ENCODE results near the gene ANKK1.

ANKK1 gene

GRCh38 chr11:113376156-113376555 is 11.4 kb upstream of the ANKK1 start:
- no peak for DNase-seq (ENCODE audit: low read depth in 4 of 4, low spot score in 1 of 4)

- no peak for DNase-seq (ENCODE audit: low read depth in 4 of 4, low spot score in 1 of 4)
These were observed 9.7 kb upstream of the ANKK1 start for GRCh38 chr11:113377681-113378412.

- no peak for DNase-seq (ENCODE audit: low read depth in 4 of 4, low spot score in 1 of 4)
These were observed 8.9 kb upstream of the ANKK1 start for GRCh38 chr11:113378692-113379091.

GRCh38 chr11:113382121-113382520 is 5.5 kb upstream of the ANKK1 start:
- no peak for DNase-seq (ENCODE audit: low read depth in 4 of 4, low spot score in 1 of 4)

GRCh38 chr11:113384551-113384950 is 3.0 kb upstream of the ANKK1 start:
- no peak for DNase-seq (ENCODE audit: low read depth in 4 of 4, low spot score in 1 of 4)

GRCh38 chr11:113385749-113386148 is 1.8 kb upstream of the ANKK1 start:
- DNase-seq (ENCODE audit: low read depth in 4 of 4, low spot score in 1 of 4) = no peak

- no peak for DNase-seq (ENCODE audit: low read depth in 4 of 4, low spot score in 1 of 4)
These were observed 713 bp upstream of the ANKK1 start for GRCh38 chr11:113386866-113387265.

- no peak for DNase-seq (ENCODE audit: low read depth in 4 of 4, low spot score in 1 of 4)
These were observed 1.7 kb downstream of the ANKK1 start for GRCh38 chr11:113389272-113389671.

- DNase-seq (ENCODE audit: low read depth in 4 of 4, low spot score in 1 of 4) = no peak
These were observed 4.8 kb downstream of the ANKK1 start for GRCh38 chr11:113392236-113392921.

GRCh38 chr11:113393501-113393985 is 6.0 kb downstream of the ANKK1 start:
- no peak for DNase-seq (ENCODE audit: low read depth in 4 of 4, low spot score in 1 of 4)

- no peak for DNase-seq (ENCODE audit: low read depth in 4 of 4, low spot score in 1 of 4)
These were observed 7.3 kb downstream of the ANKK1 start for GRCh38 chr11:113394919-113395318.

GRCh38 chr11:113395782-113396336 is 8.3 kb downstream of the ANKK1 start:
- DNase-seq (ENCODE audit: low read depth in 4 of 4, low spot score in 1 of 4) = no peak

- DNase-seq (ENCODE audit: low read depth in 4 of 4, low spot score in 1 of 4) = no peak
These were observed 9.1 kb downstream of the ANKK1 start for GRCh38 chr11:113396690-113397089.

- no peak for DNase-seq (ENCODE audit: low read depth in 4 of 4, low spot score in 1 of 4)
These were observed 9.6 kb downstream of the ANKK1 start for GRCh38 chr11:113397212-113397611.

GRCh38 chr11:113397821-113398220 is 10.2 kb downstream of the ANKK1 start:
- DNase-seq (ENCODE audit: low read depth in 4 of 4, low spot score in 1 of 4) = no peak

GRCh38 chr11:113398669-113399430 is 11.3 kb downstream of the ANKK1 start:
- no peak for DNase-seq (ENCODE audit: low read depth in 4 of 4, low spot score in 1 of 4)

GRCh38 chr11:113400631-113401230 is 13.2 kb downstream of the ANKK1 start:
- no peak for DNase-seq (ENCODE audit: low read depth in 4 of 4, low spot score in 1 of 4)

- no peak for DNase-seq (ENCODE audit: low read depth in 4 of 4, low spot score in 1 of 4)
These were observed 14.1 kb downstream of the ANKK1 start for GRCh38 chr11:113401718-113402117.

- no peak for DNase-seq (ENCODE audit: low read depth in 4 of 4, low spot score in 1 of 4)
These were observed 17.4 kb downstream of the ANKK1 start for GRCh38 chr11:113404859-113405430.

- DNase-seq (ENCODE audit: low read depth in 4 of 4, low spot score in 1 of 4) = no peak
These were observed 18.3 kb downstream of the ANKK1 start for GRCh38 chr11:113405724-113406478.

Data from stimulated activated CD4-positive, alpha-beta T cell treated with anti-CD3 and anti-CD28 coated beads, Interleukin-1b, Interleukin-23, amount 100 ng/mL, for 24 hours (primary cell).